Measurements from ENCODE around the gene DEDD2.

DEDD2 gene

DNA sequence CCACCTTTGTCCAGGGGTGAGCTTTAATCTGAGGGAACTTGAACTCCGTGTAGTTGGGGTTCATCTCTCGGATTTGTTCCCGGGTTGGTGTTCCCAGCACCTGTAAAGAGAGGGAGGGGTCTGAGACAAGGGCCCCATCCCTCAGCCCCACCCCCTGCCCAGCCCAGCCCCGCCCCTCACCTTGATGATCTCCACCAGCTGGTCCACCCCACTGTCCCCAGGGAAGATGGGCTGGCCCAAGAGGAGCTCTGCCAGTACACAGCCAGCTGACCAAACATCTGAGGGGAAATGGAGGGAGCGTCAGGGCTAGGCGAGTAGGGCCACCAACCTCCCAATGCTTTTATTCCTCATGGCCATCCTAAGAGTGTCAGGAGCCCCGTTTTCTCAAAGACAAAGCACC, 15.6 kb upstream of the DEDD2 start:
- Histone ChIP-seq H2AFZ (ENCODE audit: low read length) (no peak overlapping the region), H3K4me1 (ENCODE audit: insufficient read depth, low read length, poor library complexity, severe bottlenecking) (no peaks in the 10 kb centered on the region), H3K4me3 (ENCODE audit: low read length, poor library complexity, severe bottlenecking) (no peak overlapping the region), H3F3A (ENCODE audit: low read depth) (no peaks in the 10 kb centered on the region), H3K36me3 (ENCODE audit: insufficient read depth, low read length) (peaks cover 70% of the 10 kb centered on the region; the same call in 1 of the 2 replicates), H4K20me1 (ENCODE audit: insufficient read depth, low read length, poor library complexity, severe bottlenecking) (peaks cover 9% of the 10 kb centered on the region), H3K9me2 (replicated peaks; ENCODE audit: low read depth, low read length) (no peaks in the 10 kb centered on the region), H3K4me2 (ENCODE audit: low read depth, low read length, poor library complexity, severe bottlenecking) (no peak overlapping the region), H3K9me3 (ENCODE audit: insufficient read depth, low read depth, low read length) (no peaks in the 10 kb centered on the region), H3K9ac (ENCODE audit: low read depth, low read length, poor library complexity, severe bottlenecking) (no peak overlapping the region), H3K79me2 (ENCODE audit: insufficient read depth, low read length) (0 out of 2 replicates have a peak, but pooled peaks cover 3% of the 10 kb centered on the region), H3K27me3 (ENCODE audit: insufficient read depth, low read length, poor library complexity, severe bottlenecking) (no peaks in the 10 kb centered on the region)
- no peak for TF ChIP-seq EZH2phosphoT487 (IDR thresholded peaks at IDR 0.05; ENCODE audit: borderline replicate concordance)
- TF ChIP-seq, protein P1, sequence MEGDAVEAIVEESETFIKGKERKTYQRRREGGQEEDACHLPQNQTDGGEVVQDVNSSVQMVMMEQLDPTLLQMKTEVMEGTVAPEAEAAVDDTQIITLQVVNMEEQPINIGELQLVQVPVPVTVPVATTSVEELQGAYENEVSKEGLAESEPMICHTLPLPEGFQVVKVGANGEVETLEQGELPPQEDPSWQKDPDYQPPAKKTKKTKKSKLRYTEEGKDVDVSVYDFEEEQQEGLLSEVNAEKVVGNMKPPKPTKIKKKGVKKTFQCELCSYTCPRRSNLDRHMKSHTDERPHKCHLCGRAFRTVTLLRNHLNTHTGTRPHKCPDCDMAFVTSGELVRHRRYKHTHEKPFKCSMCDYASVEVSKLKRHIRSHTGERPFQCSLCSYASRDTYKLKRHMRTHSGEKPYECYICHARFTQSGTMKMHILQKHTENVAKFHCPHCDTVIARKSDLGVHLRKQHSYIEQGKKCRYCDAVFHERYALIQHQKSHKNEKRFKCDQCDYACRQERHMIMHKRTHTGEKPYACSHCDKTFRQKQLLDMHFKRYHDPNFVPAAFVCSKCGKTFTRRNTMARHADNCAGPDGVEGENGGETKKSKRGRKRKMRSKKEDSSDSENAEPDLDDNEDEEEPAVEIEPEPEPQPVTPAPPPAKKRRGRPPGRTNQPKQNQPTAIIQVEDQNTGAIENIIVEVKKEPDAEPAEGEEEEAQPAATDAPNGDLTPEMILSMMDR (conservative IDR thresholded peaks at IDR 0.05; ENCODE audit: low read length) = no peak

DNA sequence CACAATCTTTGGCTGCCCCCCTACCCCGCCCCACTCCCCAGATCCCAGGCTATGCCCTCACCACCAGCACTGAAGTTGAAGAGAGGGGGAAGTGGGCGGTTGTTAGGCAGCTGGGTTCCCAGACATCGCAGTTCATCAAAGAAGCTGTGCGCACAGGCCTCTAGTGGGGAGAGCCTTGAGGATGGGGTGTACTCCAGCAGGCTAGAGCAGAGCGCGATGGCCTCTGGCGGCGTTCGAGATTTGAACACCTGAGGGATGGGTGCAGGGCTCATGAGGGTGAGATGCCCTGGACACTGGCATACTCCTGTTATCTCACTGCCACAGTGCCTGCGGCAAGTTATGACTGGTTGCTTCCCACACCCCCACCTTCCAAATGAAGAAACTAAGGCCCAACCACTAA, 15.0 kb upstream of the DEDD2 start:
- TF ChIP-seq, protein P1 (conservative IDR thresholded peaks at IDR 0.05; ENCODE audit: low read length) = no peak
- no peak for TF ChIP-seq EZH2phosphoT487 (IDR thresholded peaks at IDR 0.05; ENCODE audit: borderline replicate concordance)
- Histone ChIP-seq H3K79me2 (ENCODE audit: insufficient read depth, low read length) (0 out of 2 replicates have a peak, but pooled peaks cover 3% of the 10 kb centered on the region), H3K36me3 (ENCODE audit: insufficient read depth, low read length) (peaks cover 70% of the 10 kb centered on the region; the same call in 1 of the 2 replicates)

DNA sequence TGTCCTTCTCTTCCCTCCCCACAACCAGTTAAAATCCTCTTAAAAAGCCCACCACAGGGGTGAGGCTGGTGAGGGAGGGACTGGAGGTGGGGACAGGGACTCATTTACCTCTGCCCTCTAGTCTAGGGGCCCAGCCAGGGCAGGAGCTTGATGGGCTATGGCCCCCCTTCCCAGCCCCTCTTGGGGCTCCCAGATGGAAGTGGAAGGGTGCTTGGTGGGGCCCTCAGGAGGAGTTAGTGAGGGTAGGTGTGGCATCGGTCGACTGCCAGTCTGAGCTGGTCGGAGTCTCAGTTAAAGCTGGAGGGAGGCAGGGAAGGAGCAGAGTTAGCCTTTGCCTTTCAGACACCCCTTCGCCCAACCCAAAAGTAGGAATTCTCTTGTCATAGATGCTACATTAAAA, 13.1 kb upstream of the DEDD2 start:
- Histone ChIP-seq H3K27me3 (ENCODE audit: insufficient read depth, low read length, poor library complexity, severe bottlenecking) (no peaks in the 10 kb centered on the region), H3K79me2 (ENCODE audit: insufficient read depth, low read length) (0 out of 2 replicates have a peak, but pooled peaks cover 3% of the 10 kb centered on the region), H3K9ac (ENCODE audit: low read depth, low read length, poor library complexity, severe bottlenecking) (no peak overlapping the region), H3K36me3 (ENCODE audit: insufficient read depth, low read length) (peaks cover 73% of the 10 kb centered on the region; the same call in 1 of the 2 replicates), H3K4me2 (ENCODE audit: low read depth, low read length, poor library complexity, severe bottlenecking) (no peak overlapping the region), H3K4me1 (ENCODE audit: insufficient read depth, low read length, poor library complexity, severe bottlenecking) (no peaks in the 10 kb centered on the region), H3K4me3 (ENCODE audit: low read length, poor library complexity, severe bottlenecking) (no peak overlapping the region), H3F3A (ENCODE audit: low read depth) (no peaks in the 10 kb centered on the region), H3K9me2 (replicated peaks; ENCODE audit: low read depth, low read length) (no peaks in the 10 kb centered on the region), H4K20me1 (ENCODE audit: insufficient read depth, low read length, poor library complexity, severe bottlenecking) (peaks cover 13% of the 10 kb centered on the region), H3K9me3 (ENCODE audit: insufficient read depth, low read depth, low read length) (no peaks in the 10 kb centered on the region), H2AFZ (ENCODE audit: low read length) (no peak overlapping the region)
- TF ChIP-seq EZH2phosphoT487 (IDR thresholded peaks at IDR 0.05; ENCODE audit: borderline replicate concordance) = no peak
- TF ChIP-seq, protein P1 (conservative IDR thresholded peaks at IDR 0.05; ENCODE audit: low read length) = no peak

More for the DNA sequence above, 15.0 kb upstream of the DEDD2 start:
- no peaks in the 10 kb centered on the region for H3K9me3 ChIP-seq (ENCODE audit: insufficient read depth, low read depth, low read length)
- no peaks in the 10 kb centered on the region for H3F3A ChIP-seq (ENCODE audit: low read depth)
- no peak overlapping the region for H2AFZ ChIP-seq (ENCODE audit: low read length)
- H4K20me1 ChIP-seq (ENCODE audit: insufficient read depth, low read length, poor library complexity, severe bottlenecking) = peaks cover 9% of the 10 kb centered on the region
- no peaks in the 10 kb centered on the region for H3K9me2 ChIP-seq (replicated peaks; ENCODE audit: low read depth, low read length)
- H3K4me1 ChIP-seq (ENCODE audit: insufficient read depth, low read length, poor library complexity, severe bottlenecking) = no peaks in the 10 kb centered on the region
- H3K9ac ChIP-seq (ENCODE audit: low read depth, low read length, poor library complexity, severe bottlenecking) = no peak overlapping the region
- H3K4me2 ChIP-seq (ENCODE audit: low read depth, low read length, poor library complexity, severe bottlenecking) = no peak overlapping the region
- no peak overlapping the region for H3K4me3 ChIP-seq (ENCODE audit: low read length, poor library complexity, severe bottlenecking)
- H3K27me3 ChIP-seq (ENCODE audit: insufficient read depth, low read length, poor library complexity, severe bottlenecking) = no peaks in the 10 kb centered on the region

All from Loucy (cell line).